Keratinocyte (primary cell): ENCODE results near the gene TMEM231. TPM values are rescaled to one million over a fixed set of nuclear protein-coding genes. Genes with fewer than 3 reads are reported as not detected.

ENCODE experiments used
- DNase-seq: peaks from one replicate; pipeline ENCODE4 v3.0.0-alpha.2; 2011; ENCODE audit warnings: low read depth, missing footprints, low spot score
- FAIRE-seq: peaks from 2 replicates; lab custom pipeline; 2011; peaks lifted over from hg19 to GRCh38; lab: Jason Lieb, UNC
- H2AFZ ChIP-seq: 2 replicates; pipeline ENCODE4 v1.6.0; 2012; ENCODE audit warnings: low read length, control low read depth, inconsistent platforms; ENCODE audit not compliant: control insufficient read depth
- H3K27ac ChIP-seq: 2 replicates; pipeline ENCODE4 v1.5.1; 2011; ENCODE audit warnings: low read length; ENCODE audit not compliant: control insufficient read depth, insufficient read depth
- H3K27me3 ChIP-seq: 3 replicates; pipeline ENCODE4 v1.6.0; 2011; ENCODE audit warnings: low read length; ENCODE audit not compliant: control insufficient read depth, insufficient read depth; ENCODE audit errors: extremely low read depth
- H3K36me3 ChIP-seq, 2 experiments: 2 replicates in 1 of 2; 3 replicates in 1 of 2; pipeline ENCODE4 v1.5.1; 2011; ENCODE audit warnings: low read length in 2 of 2, mild to moderate bottlenecking in 1 of 2; ENCODE audit not compliant: control insufficient read depth in 2 of 2, insufficient read depth in 2 of 2; ENCODE audit errors: extremely low read depth in 1 of 2
- H3K4me1 ChIP-seq: 3 replicates; pipeline ENCODE4 v1.5.1; 2011; ENCODE audit warnings: low read length; ENCODE audit not compliant: control insufficient read depth, insufficient read depth; ENCODE audit errors: extremely low read depth
- H3K4me2 ChIP-seq: 3 replicates; pipeline ENCODE4 v1.6.0; 2011; ENCODE audit warnings: low read depth, low read length; ENCODE audit not compliant: control insufficient read depth, insufficient read depth; ENCODE audit errors: extremely low read depth
- H3K4me3 ChIP-seq, 3 experiments: fragments of 200-600 bp in 1 of 3; sonication (generic) in 1 of 3; 2 replicates in 2 of 3; 3 replicates in 1 of 3; pipeline ENCODE4 v1.5.1; 2011 to 2016; ENCODE audit warnings: low read length in 3 of 3, mild to moderate bottlenecking in 3 of 3, control low read depth in 2 of 3, inconsistent platforms in 1 of 3, low read depth in 1 of 3, mixed read lengths in 1 of 3, mixed run types in 1 of 3, moderate library complexity in 1 of 3; ENCODE audit not compliant: control insufficient read depth in 2 of 3, insufficient read depth in 2 of 3; ENCODE audit errors: extremely low read depth in 1 of 3
- H3K79me2 ChIP-seq: 2 replicates; pipeline ENCODE4 v1.6.0; 2012; ENCODE audit warnings: low read length; ENCODE audit not compliant: control insufficient read depth, insufficient read depth
- H3K9ac ChIP-seq: 3 replicates; pipeline ENCODE4 v1.6.0; 2011; ENCODE audit warnings: low read length; ENCODE audit not compliant: control insufficient read depth, insufficient read depth; ENCODE audit errors: extremely low read depth
- H3K9me1 ChIP-seq: 3 replicates; pipeline ENCODE4 v1.6.0; 2011; ENCODE audit warnings: low read length; ENCODE audit not compliant: control insufficient read depth, insufficient read depth; ENCODE audit errors: extremely low read depth
- H3K9me3 ChIP-seq: 2 replicates; pipeline ENCODE4 v1.5.1; 2012; ENCODE audit warnings: low read depth, low read length; ENCODE audit not compliant: control insufficient read depth
- H4K20me1 ChIP-seq: 3 replicates; pipeline ENCODE4 v1.6.0; 2011; ENCODE audit warnings: low read length; ENCODE audit not compliant: control insufficient read depth, insufficient read depth; ENCODE audit errors: extremely low read depth
- CTCF ChIP-seq, 3 experiments: IDR thresholded peaks in 1 of 3; conservative IDR thresholded peaks in 1 of 3; optimal IDR thresholded peaks in 1 of 3; 2 replicates in 2 of 3; 3 replicates in 1 of 3; pipeline versions ENCODE3 to v1.5.1; 2011; ENCODE audit warnings: low read length in 3 of 3, mild to moderate bottlenecking in 3 of 3, moderate library complexity in 2 of 3, control low read depth in 1 of 3, inconsistent platforms in 1 of 3; ENCODE audit not compliant: insufficient read depth in 2 of 3; ENCODE audit errors: extremely low read depth in 1 of 3
- EZH2 ChIP-seq: IDR thresholded peaks from one replicate; pipeline ENCODE4 v1.6.1; 2012; ENCODE audit warnings: inconsistent platforms, mild to moderate bottlenecking, low read length, moderate library complexity
- dilution Hi-C: fragments of 300-500 bp; cut with MboI; formaldehyde crosslinking; loops from one replicate; pipeline ENCODE4 v1.7.0; 2020; ENCODE audit warnings: low sequenced_read_pairs; ENCODE audit not compliant: extremely low pct_ligation_motif_present
- polyA plus RNA-seq, 5 experiments: library from polyadenylated mRNA; depleted of rRNA in 3 of 5; stranded (reverse) in 3 of 5; stranded (forward) in 1 of 5; unstranded in 1 of 5; fragments of >200 nt; gene quantifications; 1 replicate in 1 of 5; 2 replicates in 3 of 5; 3 replicates in 1 of 5; pipeline versions ENCODE4 v1.2.1 to v1.2.3, GENCODE V29; 2011 to 2012; ENCODE audit warnings: missing spikeins in 2 of 5, low read depth in 1 of 5, low replicate concordance in 1 of 5

The TMEM231 gene
- polyA plus RNA-seq, 1 donor (not counting 4 experiments of a cell fraction or from before 2014, with no cell fraction given): 11.0 TPM

GRCh38 chr16:75495076-75495674 is 60.9 kb downstream of the TMEM231 start, which contains the start of gene CHST6:
CHST6 (minus strand) TSS chr16:75495441; CDS start chr16:75479828, 15,613 bp downstream.
- H3K9me1 ChIP-seq: no peaks in the 10 kb centered on the region
- no peaks in the 10 kb centered on the region for H3K9me3 ChIP-seq
- H3K27me3 ChIP-seq: peaks cover 14% of the 10 kb centered on the region
- no peaks in the 10 kb centered on the region for H3K79me2 ChIP-seq
- H3K27ac ChIP-seq: no peak within 1 kb of the TSS
- no peaks in the 10 kb centered on the region for H3K36me3 ChIP-seq
- peak within 1 kb of the TSS; percentile 63 for H2AFZ ChIP-seq
- FAIRE-seq: no peak
- H3K4me2 ChIP-seq: peak within 1 kb of the TSS; percentile 85
- no peak for DNase-seq
- peak within 1 kb of the TSS; percentile 36 for H3K9ac ChIP-seq
- TF ChIP-seq CTCF (optimal IDR thresholded peaks at IDR 0.05 in 1 of 3, IDR thresholded peaks at IDR 0.05 in 1 of 3, conservative IDR thresholded peaks at IDR 0.05 in 1 of 3; ENCODE audit: extremely low read depth in 1 of 3, insufficient read depth in 2 of 3, low read length in 3 of 3): no peak
- no peak for TF ChIP-seq EZH2
- dilution Hi-C loops: no loop called here
- H3K4me3 ChIP-seq: peak within 1 kb of the TSS; percentile 3 to 61 (median 46)
- H4K20me1 ChIP-seq: no peaks in the 10 kb centered on the region
- peaks cover 4% of the 10 kb centered on the region for H3K4me1 ChIP-seq

- no peaks in the 10 kb centered on the region for H3K36me3 ChIP-seq
- no peak overlapping the region for H3K27ac ChIP-seq
- no peak for FAIRE-seq
- H4K20me1 ChIP-seq: no peaks in the 10 kb centered on the region
- peak overlapping the region; percentile 85 for H3K4me2 ChIP-seq
- peak overlapping the region; percentile 36 for H3K9ac ChIP-seq
- no peak for DNase-seq
- dilution Hi-C loops: no loop called here
- peak overlapping the region; percentile 3 to 61 (median 46) for H3K4me3 ChIP-seq
- H3K4me1 ChIP-seq: peaks cover 4% of the 10 kb centered on the region
- H2AFZ ChIP-seq: peak overlapping the region; percentile 63
- no peaks in the 10 kb centered on the region for H3K9me3 ChIP-seq
- no peaks in the 10 kb centered on the region for H3K79me2 ChIP-seq
- H3K27me3 ChIP-seq: peaks cover 14% of the 10 kb centered on the region
- H3K9me1 ChIP-seq: no peaks in the 10 kb centered on the region
- TF ChIP-seq CTCF (optimal IDR thresholded peaks at IDR 0.05 in 1 of 3, IDR thresholded peaks at IDR 0.05 in 1 of 3, conservative IDR thresholded peaks at IDR 0.05 in 1 of 3; ENCODE audit: extremely low read depth in 1 of 3, insufficient read depth in 2 of 3, low read length in 3 of 3) (no peak), EZH2 (no peak)
Observed at GRCh38 chr16:75494661-75495075, 61.4 kb downstream of the TMEM231 start.
